ENCODE measurements around the gene GTF3C2. TPM values are rescaled to one million over a fixed set of nuclear protein-coding genes. Genes with fewer than 3 reads are reported as not detected.

GTF3C2 gene, protein sequence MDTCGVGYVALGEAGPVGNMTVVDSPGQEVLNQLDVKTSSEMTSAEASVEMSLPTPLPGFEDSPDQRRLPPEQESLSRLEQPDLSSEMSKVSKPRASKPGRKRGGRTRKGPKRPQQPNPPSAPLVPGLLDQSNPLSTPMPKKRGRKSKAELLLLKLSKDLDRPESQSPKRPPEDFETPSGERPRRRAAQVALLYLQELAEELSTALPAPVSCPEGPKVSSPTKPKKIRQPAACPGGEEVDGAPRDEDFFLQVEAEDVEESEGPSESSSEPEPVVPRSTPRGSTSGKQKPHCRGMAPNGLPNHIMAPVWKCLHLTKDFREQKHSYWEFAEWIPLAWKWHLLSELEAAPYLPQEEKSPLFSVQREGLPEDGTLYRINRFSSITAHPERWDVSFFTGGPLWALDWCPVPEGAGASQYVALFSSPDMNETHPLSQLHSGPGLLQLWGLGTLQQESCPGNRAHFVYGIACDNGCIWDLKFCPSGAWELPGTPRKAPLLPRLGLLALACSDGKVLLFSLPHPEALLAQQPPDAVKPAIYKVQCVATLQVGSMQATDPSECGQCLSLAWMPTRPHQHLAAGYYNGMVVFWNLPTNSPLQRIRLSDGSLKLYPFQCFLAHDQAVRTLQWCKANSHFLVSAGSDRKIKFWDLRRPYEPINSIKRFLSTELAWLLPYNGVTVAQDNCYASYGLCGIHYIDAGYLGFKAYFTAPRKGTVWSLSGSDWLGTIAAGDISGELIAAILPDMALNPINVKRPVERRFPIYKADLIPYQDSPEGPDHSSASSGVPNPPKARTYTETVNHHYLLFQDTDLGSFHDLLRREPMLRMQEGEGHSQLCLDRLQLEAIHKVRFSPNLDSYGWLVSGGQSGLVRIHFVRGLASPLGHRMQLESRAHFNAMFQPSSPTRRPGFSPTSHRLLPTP
- total RNA-seq (10 to 100 TPM; 69.8 to 89.9 (median 82.1) TPM), total RNA-seq (54.3 to 135 (median 85.2) reads per million in 29 experiments)
- total RNA-seq (2013): 49.6 TPM

DNA sequence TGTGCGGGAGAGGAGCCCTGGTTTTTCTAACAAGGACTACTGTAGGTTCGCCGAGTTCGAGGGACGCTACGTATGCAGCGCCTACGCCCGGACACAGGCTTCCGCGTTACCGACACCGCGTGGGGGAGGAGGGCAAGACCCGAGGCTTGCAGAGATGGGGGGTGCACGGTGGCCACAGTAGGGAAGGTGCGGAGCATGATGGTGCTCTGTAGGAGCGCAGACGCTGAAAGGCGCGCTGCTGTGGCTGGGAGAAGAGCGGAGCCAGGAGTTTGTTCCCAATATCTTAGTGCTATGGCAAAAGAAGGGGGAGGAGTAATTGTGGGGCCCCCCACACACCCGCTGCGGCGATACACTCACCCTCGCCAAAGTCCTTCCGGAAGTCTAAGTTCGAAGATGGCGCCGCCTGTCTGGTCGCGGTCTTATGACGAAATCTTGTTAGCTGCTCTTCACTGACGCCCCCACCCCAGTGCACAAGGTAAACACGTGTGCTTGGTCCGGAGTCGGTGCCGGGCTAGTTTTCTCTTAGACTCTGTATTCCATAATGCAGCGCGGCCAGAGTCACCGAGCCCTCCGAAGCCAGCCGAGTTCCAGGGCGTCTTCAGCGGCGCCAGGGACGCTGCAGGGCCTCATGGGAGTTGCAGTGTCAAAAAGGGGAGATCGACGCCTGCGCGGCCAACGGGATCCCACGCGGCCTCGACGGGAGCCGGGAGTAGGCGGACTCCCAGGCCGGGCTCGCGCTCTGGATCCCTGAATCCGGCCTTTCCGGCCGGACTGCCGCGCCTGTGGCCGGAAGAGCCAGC lies at the start of gene GTF3C2:
Gene GTF3C2 (minus strand): TSS at position 383 of the 800 bp plus-strand sequence. CDS start 13,210 bp downstream, outside the sequence.
- ATAC-seq (replicated peaks in 1 of 4) (peak; percentile 78 to 83 (median 82)), DNase-seq (peak; percentile 81 to 97 (median 89))
- Histone ChIP-seq H3K27me3 (replicated peaks in 1 of 2; ENCODE audit: control insufficient read depth in 2 of 2, extremely low read depth in 1 of 2, insufficient read depth in 2 of 2, low read length in 1 of 2) (no peaks in the 10 kb centered on the region), H3K9me3 (no peaks in the 10 kb centered on the region), H3K4me3 (ENCODE audit: control insufficient read depth in 1 of 2, extremely low read depth in 1 of 2, low read length in 1 of 2) (peak within 1 kb of the TSS; percentile 94 to 98), H3K4me1 (ENCODE audit: control insufficient read depth in 1 of 2, extremely low read depth in 1 of 2, insufficient read depth in 2 of 2, low read length in 2 of 2) (peaks cover 9 to 52% of the 10 kb centered on the region in 2 experiments), H3K27ac (ENCODE audit: low read length) (peak within 1 kb of the TSS; percentile 91), H3K36me3 (ENCODE audit: control insufficient read depth in 2 of 2, extremely low read depth in 1 of 2, insufficient read depth in 1 of 2, low read length in 1 of 2) (no peaks in the 10 kb centered on the region)
- no peaks in the 10 kb centered on the region for H3K9me3 Mint-ChIP-seq
- POLR2A ChIA-PET: no interaction called here
- H3K27me3 Mint-ChIP-seq: no peaks in the 10 kb centered on the region
- WGBS (ENCODE audit: insufficient coverage): under 1% methylated on average over 60 of the region's 67 CpGs
- H3K4me1 Mint-ChIP-seq: peaks cover 57 to 62% (median 60%) of the 10 kb centered on the region in 3 donors
- CTCF ChIA-PET: interaction anchor here (0.5 to 1.3 kb wide), 5 partner anchors 13 to 293 kb away, joined by 3 to 6 read pairs (median 3); partner anchors contain the start of genes EIF2B4 (in 1 of the 2), MPV17 (in 1 of the 2) and PPM1G (in 1 of the 2)
- H3K4me3 Mint-ChIP-seq: peak within 1 kb of the TSS; percentile 93 to 100 (median 98)
- no peaks in the 10 kb centered on the region for H3K36me3 Mint-ChIP-seq
- H3K27ac Mint-ChIP-seq: peak within 1 kb of the TSS; percentile 97 to 99

DNA sequence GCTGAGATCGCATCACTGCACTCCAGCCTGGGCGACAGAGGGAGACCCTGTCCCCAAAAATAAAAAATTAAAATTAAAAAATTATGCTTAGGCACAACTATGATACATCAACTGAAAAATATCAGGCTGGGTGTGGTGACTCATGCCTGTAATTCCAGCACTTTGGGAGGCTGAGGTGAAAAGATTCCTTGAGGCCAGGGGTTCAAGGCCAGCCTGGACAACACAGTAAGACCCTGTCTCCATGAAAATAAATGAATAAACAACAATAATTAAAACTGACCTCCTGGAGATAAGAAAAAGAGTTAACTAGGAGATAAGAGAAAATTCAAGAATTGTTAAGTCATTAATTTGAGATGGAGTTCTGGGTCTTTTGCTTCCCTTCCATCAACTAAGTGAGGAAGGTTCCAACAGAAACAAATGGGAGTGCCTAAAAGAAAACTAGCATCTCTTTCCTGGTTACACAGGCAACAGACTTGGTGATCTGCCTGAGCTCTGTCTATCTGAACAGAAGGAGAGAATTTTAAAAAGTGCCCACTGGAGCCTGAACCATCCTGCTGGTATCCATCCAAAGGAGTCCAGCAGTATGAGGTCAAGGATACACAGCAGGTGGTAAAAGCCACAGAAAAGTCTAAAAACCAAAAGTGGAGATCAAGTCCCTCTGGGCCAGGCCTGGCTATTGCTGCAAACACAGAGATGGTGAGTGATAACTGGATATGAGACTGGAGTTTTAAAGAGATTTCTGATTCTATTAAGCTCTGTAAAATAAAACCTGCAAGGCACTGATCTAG lies 44.0 kb upstream of the GTF3C2 start:
- ATAC-seq (replicated peaks in 1 of 4) (no peak), DNase-seq (no peak)
- Histone ChIP-seq H3K4me1 (ENCODE audit: control insufficient read depth in 1 of 2, extremely low read depth in 1 of 2, insufficient read depth in 2 of 2, low read length in 2 of 2) (peaks cover 0 to 5% of the 10 kb centered on the region in 2 experiments), H3K27ac (ENCODE audit: low read length) (no peak overlapping the region), H3K9me3 (no peaks in the 10 kb centered on the region), H3K27me3 (replicated peaks in 1 of 2; ENCODE audit: control insufficient read depth in 2 of 2, extremely low read depth in 1 of 2, insufficient read depth in 2 of 2, low read length in 1 of 2) (no peaks in the 10 kb centered on the region), H3K36me3 (ENCODE audit: control insufficient read depth in 2 of 2, extremely low read depth in 1 of 2, insufficient read depth in 1 of 2, low read length in 1 of 2) (peaks cover 0 to 3% of the 10 kb centered on the region in 2 donors), H3K4me3 (ENCODE audit: control insufficient read depth in 1 of 2, extremely low read depth in 1 of 2, low read length in 1 of 2) (no peak overlapping the region)
- Mint-ChIP-seq H3K9me3 (no peaks in the 10 kb centered on the region), H3K27ac (peak overlapping the region; percentile 7 to 68), H3K27me3 (no peaks in the 10 kb centered on the region), H3K36me3 (peaks cover 17% of the 10 kb centered on the region), H3K4me1 (peaks cover 47 to 59% (median 50%) of the 10 kb centered on the region in 3 donors), H3K4me3 (no peak overlapping the region)
- WGBS (ENCODE audit: insufficient coverage): no CpG with 5 or more reads among the region's 2 CpGs
- CTCF ChIA-PET: no interaction called here
- POLR2A ChIA-PET: no interaction called here

GRCh38 chr2:27398962-27399361 lies 42.4 kb upstream of the GTF3C2 start:
- Mint-ChIP-seq H3K27me3 (no peaks in the 10 kb centered on the region), H3K4me1 (peaks cover 42 to 55% (median 50%) of the 10 kb centered on the region in 3 donors), H3K36me3 (peaks cover 17% of the 10 kb centered on the region), H3K27ac (peak overlapping the region in 1 of 2 donors; percentile 59), H3K4me3 (no peak overlapping the region), H3K9me3 (no peaks in the 10 kb centered on the region)
- no peak overlapping the region for H3K4me3 ChIP-seq (ENCODE audit: control insufficient read depth in 1 of 2, extremely low read depth in 1 of 2, low read length in 1 of 2)
- no peaks in the 10 kb centered on the region for H3K27me3 ChIP-seq (replicated peaks in 1 of 2; ENCODE audit: control insufficient read depth in 2 of 2, extremely low read depth in 1 of 2, insufficient read depth in 2 of 2, low read length in 1 of 2)
- no peaks in the 10 kb centered on the region for H3K9me3 ChIP-seq
- H3K36me3 ChIP-seq (ENCODE audit: control insufficient read depth in 2 of 2, extremely low read depth in 1 of 2, insufficient read depth in 1 of 2, low read length in 1 of 2): peaks cover 0 to 3% of the 10 kb centered on the region in 2 donors
- DNase-seq: no peak
- POLR2A ChIA-PET: interaction anchor here in 1 of 2 donors (0.7 kb wide), 1 partner anchor 57 kb away, joined by 5 read pairs; no protein-coding TSS in a partner anchor
- ATAC-seq (replicated peaks in 1 of 4): no peak
- WGBS (ENCODE audit: insufficient coverage): 89% methylated on average over 3 of the region's 5 CpGs
- peaks cover 0 to 5% of the 10 kb centered on the region in 2 experiments for H3K4me1 ChIP-seq (ENCODE audit: control insufficient read depth in 1 of 2, extremely low read depth in 1 of 2, insufficient read depth in 2 of 2, low read length in 2 of 2)
- H3K27ac ChIP-seq (ENCODE audit: low read length): no peak overlapping the region
- CTCF ChIA-PET: no interaction called here

DNA sequence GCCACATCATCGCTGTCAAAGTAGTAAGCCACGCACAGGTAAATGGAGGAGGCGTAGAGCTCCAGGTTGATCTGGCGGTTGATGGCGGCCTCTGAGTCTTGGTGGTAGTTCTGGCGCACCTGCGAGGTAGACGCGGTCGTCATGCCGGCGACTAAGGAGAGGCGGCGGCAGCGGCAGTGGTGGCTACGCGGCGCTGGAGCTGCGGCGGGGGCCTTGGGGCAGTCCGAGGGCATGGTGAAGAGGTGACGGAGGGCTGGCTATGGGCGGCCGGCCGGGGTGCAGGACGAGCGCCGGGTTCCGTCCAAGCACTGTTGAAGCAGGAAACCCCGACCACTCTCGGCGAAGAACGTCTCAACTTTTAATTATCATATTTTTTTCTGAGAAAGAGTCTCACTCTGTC lies 36.7 kb upstream of the GTF3C2 start:
- peaks cover 0 to 5% of the 10 kb centered on the region in 2 donors for H3K36me3 ChIP-seq (ENCODE audit: control insufficient read depth in 2 of 2, extremely low read depth in 1 of 2, insufficient read depth in 1 of 2, low read length in 1 of 2)
- peaks cover 44 to 49% (median 47%) of the 10 kb centered on the region in 3 donors for H3K4me1 Mint-ChIP-seq
- POLR2A ChIA-PET: interaction anchor here in 1 of 2 donors (0.5 to 1.0 kb wide), 2 partner anchors 9 to 615 kb away, joined by 3 to 4 read pairs; no protein-coding TSS in a partner anchor
- no peak overlapping the region for H3K4me3 Mint-ChIP-seq
- DNase-seq (no peak), ATAC-seq (replicated peaks in 1 of 4) (no peak)
- 98% methylated on average over 21 of the region's 33 CpGs for WGBS (ENCODE audit: insufficient coverage)
- peaks cover 13% of the 10 kb centered on the region for H3K36me3 Mint-ChIP-seq
- H3K4me1 ChIP-seq (ENCODE audit: control insufficient read depth in 1 of 2, extremely low read depth in 1 of 2, insufficient read depth in 2 of 2, low read length in 2 of 2): peaks cover 6 to 15% of the 10 kb centered on the region in 2 experiments
- H3K9me3 ChIP-seq: no peaks in the 10 kb centered on the region
- no peak overlapping the region for H3K27ac ChIP-seq (ENCODE audit: low read length)
- CTCF ChIA-PET: no interaction called here
- H3K9me3 Mint-ChIP-seq: no peaks in the 10 kb centered on the region
- H3K27me3 ChIP-seq (replicated peaks in 1 of 2; ENCODE audit: control insufficient read depth in 2 of 2, extremely low read depth in 1 of 2, insufficient read depth in 2 of 2, low read length in 1 of 2): no peaks in the 10 kb centered on the region
- H3K27me3 Mint-ChIP-seq: no peaks in the 10 kb centered on the region
- H3K4me3 ChIP-seq (ENCODE audit: control insufficient read depth in 1 of 2, extremely low read depth in 1 of 2, low read length in 1 of 2): no peak overlapping the region
- H3K27ac Mint-ChIP-seq: peak overlapping the region; percentile 30 to 82

DNA sequence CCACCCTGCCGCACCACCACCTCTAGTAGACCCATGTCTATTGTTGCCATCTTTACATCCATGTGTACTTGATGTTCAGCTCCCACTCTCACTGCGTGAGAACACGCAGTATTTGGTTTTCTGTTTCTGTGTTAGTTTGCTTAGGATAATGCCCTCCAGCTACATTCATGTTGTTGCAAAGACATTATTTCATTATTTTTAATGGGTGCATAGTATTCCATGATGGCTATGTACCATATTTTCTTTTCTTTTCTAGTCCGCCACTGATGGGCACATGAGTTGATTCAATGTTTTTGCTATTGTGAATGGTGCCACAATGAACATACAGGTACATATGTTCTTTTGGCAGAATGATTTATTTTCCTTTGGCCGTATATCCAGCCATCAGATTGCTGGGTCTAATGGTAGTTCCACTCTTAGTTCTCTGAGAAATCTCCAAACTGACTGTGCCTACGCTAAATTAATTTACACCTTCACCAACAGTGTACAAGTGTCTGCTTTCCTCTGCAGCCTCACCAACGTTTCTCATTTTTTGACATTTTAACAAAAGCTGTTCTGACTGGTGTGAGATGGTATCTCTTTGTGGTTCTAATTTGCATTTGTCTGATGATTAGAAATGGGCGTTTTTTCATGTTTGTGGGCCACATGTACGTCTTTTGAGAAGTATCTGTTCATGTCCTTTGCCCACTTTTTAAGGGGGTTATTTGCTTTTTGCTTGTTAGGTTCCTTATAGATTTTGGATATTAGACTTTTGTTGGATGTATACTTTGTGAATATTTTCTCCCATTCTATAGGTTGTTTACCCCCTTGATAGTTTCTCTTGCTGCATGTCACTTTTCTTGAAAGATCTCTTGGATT lies 34.5 kb upstream of the GTF3C2 start:
- POLR2A ChIA-PET: interaction anchor here in 1 of 2 donors (0.7 to 1.1 kb wide), 2 partner anchors 58 to 86 kb away, joined by 3 to 6 read pairs; no protein-coding TSS in a partner anchor

More for the DNA sequence above, 34.5 kb upstream of the GTF3C2 start:
- Histone ChIP-seq H3K4me3 (ENCODE audit: control insufficient read depth in 1 of 2, extremely low read depth in 1 of 2, low read length in 1 of 2) (no peak overlapping the region), H3K4me1 (ENCODE audit: control insufficient read depth in 1 of 2, extremely low read depth in 1 of 2, insufficient read depth in 2 of 2, low read length in 2 of 2) (peaks cover 6 to 15% of the 10 kb centered on the region in 2 experiments), H3K27me3 (replicated peaks in 1 of 2; ENCODE audit: control insufficient read depth in 2 of 2, extremely low read depth in 1 of 2, insufficient read depth in 2 of 2, low read length in 1 of 2) (no peaks in the 10 kb centered on the region), H3K9me3 (no peaks in the 10 kb centered on the region), H3K36me3 (ENCODE audit: control insufficient read depth in 2 of 2, extremely low read depth in 1 of 2, insufficient read depth in 1 of 2, low read length in 1 of 2) (peaks cover 0 to 7% of the 10 kb centered on the region in 2 donors), H3K27ac (ENCODE audit: low read length) (peak overlapping the region; percentile 76)
- Mint-ChIP-seq H3K4me3 (peak overlapping the region; percentile 41 to 70 (median 66)), H3K9me3 (no peaks in the 10 kb centered on the region), H3K4me1 (peaks cover 30 to 34% (median 34%) of the 10 kb centered on the region in 3 donors), H3K27ac (peak overlapping the region; percentile 92), H3K27me3 (no peaks in the 10 kb centered on the region), H3K36me3 (peaks cover 15% of the 10 kb centered on the region)
- ATAC-seq (replicated peaks in 1 of 4) (peak; percentile 46 to 81 (median 56)), DNase-seq (peak in 4 of 35 experiments; percentile 19 to 71 (median 42))
- CTCF ChIA-PET: interaction anchor here in 1 of 2 donors (1.3 kb wide), 1 partner anchor 18 kb away, joined by 5 read pairs; the partner anchor contains the start of gene PPM1G
- WGBS (ENCODE audit: insufficient coverage): 0% methylated on average over 1 of the region's 9 CpGs
